Activated T-helper 1 cell treated with Interleukin-2 at 50 U/mL for 16 hours (primary cell): Measurements from ENCODE around the gene TNFAIP8.

ENCODE experiments used
- DNase-seq: peaks from one replicate; pipeline ENCODE4 v3.0.0-alpha.2; 2020; ENCODE audit warnings: low read depth

TNFAIP8 gene

DNA sequence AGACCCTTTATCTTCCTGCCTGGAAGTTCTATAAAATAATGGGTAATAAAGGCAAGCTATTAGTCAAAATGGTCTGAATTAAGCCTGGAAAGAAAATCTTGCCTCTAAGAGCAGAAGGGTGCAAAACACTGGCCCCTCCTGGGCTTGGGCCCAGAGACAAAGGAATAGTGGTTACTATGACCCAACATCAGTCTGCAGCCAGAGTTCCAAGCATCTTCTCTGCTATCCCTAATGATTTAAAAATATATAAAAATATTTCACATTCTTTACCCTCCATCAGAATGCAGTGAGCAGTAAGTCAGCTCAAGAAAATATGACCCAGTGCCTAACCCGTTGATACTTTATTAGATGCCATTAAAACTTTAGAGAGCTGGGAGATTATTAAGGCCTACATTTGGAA, 14.7 kb downstream of the TNFAIP8 start:
- DNase-seq = no peak

DNA sequence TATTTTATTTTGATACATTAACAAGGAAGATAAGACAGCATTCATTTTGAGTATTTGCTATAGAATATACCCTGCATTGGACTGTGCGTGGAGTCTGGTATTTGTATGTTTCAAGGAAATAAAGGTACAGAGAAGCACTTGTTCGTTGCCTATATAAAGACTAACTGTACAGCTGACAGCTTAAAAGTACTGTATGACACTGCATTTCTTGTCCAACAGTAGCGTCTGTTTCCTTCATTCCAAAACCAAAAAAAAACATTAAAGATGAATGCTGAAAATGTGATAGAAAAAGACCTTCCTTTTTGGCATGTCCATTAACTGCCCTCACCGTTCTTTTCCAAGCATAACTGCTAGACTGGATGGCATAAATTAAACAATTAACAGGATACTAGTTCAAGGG, 15.3 kb downstream of the TNFAIP8 start:
- no peak for DNase-seq

DNA sequence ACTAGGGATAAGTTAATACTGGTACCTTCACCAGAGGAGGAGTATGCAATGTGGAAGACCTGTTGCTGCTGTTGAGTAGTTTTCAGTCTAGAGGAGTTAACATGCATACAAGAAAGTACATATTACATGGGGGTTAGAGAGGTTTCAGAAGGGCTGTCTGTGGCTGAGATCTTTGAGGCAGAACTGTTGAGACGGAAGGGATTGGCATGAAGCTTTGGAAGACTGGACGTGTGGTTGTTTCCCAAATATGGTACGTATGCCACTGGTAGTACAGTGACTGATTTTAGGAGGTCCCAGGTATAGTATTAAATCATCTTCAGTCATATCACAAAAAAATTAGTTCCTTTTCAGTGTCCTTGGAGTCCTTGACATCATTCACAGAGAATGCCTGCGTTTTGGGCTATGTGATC, 17.6 kb downstream of the TNFAIP8 start:
- DNase-seq = no peak

DNA sequence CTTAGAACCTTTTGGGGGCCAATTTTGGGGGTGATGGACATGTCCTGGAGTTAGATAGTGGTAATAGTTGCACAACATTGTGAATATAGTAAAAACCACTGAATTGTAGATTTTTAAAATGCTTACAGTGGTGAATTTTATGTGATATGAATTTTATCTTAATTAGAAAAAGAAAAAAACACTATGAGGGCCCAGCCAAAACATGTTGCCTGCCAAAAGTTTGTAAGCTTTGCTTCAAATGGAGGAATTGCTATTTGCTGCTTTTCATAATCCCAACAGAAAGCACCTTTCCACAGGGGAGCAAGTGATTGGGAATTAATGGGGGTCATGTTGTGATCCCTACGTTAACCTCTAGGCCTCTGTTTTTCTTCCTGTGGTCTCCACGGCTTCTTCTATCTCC, 19.1 kb downstream of the TNFAIP8 start:
- DNase-seq = no peak

DNA sequence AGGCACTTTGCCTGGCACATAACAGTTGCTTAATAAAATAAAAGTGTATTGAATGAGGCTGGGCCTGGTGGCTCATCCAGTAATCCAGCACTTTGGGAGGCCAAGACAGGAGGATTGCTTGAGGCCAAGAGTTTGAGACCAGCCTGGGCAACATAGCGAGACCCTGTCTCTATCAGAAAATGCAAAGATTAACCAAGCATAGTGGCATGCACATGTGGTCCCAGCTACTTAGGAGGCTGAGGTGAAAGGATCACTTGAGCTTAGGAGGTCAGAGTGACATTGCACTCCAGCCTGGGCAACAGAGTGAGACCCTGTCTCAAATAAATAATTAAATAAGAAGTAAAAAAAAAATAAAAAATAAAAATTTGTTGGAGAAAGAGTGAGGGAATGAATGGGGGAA, 21.2 kb downstream of the TNFAIP8 start:
- no peak for DNase-seq

DNA sequence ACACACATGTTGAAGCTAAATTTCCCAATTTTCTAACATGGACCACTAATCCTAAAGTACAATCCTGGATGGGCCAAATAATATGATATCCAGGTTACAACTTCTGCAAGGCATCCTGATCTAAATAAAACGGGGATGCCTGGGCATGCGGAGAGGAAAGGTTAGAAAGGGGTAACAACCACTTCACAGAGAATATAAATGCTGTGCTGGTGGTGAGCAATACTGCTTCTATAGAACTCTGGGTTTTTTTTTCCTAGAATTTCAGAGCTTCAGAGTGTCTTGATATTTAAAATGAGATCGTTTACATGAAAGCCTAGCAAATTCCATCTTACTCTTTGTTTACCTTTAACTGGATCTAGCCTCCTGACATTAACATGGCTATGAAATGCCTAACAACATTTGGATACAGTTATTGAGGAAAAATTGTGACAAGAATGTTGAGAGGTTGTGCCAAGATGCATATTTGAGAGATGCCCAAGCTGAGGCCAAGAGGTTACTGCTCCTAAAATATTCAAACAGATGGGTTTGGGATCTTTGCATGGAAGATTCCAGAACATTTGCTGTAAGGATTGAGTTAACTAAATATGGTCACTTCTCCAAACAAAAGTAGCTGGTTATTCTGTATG, 22.4 kb downstream of the TNFAIP8 start:
- DNase-seq = no peak

DNA sequence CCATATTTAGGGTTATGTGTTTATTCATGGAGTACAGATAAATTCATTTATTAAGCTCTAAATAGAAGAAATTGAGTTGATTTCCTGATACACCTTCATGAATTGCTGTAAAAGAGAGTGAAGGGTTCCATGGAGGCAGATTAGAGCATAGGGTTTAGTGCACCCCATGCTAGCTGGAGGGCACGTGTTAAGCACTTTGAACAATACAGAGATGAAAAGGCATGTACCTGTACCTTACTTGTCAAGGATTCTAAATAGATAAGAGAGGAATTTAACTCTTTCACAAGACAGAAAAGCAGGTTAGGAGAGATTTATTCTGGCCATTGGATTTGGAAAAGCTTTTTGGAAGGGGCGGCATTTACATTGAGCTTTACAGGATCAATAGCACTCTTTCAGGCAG, 23.3 kb downstream of the TNFAIP8 start:
- DNase-seq = no peak

DNA sequence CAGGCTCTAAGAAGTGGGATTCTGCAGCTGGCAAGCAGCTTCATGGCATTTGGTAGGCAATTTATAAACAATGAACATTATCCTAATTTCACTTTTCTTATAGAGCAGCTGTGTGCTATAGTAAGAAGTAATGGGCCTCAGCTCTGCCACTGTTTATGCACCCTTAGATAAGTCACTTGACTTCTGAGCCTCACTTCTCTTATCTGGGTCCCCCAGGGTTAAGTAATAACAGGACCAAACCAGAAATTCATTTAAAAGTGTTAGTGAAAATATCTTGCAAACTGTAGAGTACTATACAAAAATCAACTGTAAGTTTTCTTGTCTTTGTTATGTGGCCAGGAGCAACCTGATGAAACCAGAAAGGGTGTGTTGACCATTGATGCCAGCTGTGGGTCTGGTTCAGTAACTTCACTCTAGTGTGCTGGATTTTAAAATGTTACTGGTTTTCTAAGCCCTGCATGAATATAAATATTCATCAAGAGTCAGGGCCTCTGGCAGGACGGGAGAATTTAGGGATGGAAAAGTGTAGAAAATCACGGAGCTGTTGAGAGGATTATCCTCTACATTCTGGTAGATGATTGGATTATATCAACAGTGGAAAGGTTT, 24.2 kb downstream of the TNFAIP8 start:
- no peak for DNase-seq

DNA sequence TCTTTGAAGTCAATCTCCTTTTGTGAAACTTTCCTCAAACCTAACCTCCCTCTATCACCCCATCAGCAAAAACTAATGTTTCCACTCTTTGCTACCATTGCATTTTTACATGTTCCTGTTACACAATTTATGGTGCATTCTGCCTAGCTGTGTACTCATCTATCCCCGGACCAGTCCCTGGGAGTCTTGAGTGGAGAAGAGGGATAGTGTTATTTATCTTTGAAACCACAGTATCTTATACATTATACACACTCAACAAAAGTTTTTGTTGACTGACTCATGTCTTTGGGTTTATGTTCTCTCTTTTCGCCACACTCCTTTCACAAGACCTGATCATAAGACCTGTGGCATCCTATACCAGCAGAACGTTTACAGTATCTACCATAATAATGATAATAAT, 26.4 kb downstream of the TNFAIP8 start:
- no peak for DNase-seq

DNA sequence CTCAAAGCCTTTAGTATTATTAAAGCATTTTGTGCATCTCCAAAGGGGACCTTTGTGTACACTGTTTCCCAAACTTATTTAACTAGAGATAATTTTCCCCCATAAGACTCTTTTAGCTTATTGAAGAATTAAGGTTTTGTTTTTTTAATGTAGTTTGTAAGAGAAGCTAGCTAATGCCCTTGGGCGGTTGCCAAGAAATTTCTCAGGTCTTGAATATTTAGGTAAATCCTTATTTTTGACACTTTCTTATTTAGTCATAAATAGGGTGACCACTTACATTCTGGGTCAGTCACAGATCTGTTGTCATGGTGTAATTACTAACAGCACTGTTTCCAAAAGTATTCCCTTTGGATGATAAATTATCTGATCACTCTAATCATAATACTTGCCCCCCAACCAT, 27.2 kb downstream of the TNFAIP8 start:
- DNase-seq = no peak

DNA sequence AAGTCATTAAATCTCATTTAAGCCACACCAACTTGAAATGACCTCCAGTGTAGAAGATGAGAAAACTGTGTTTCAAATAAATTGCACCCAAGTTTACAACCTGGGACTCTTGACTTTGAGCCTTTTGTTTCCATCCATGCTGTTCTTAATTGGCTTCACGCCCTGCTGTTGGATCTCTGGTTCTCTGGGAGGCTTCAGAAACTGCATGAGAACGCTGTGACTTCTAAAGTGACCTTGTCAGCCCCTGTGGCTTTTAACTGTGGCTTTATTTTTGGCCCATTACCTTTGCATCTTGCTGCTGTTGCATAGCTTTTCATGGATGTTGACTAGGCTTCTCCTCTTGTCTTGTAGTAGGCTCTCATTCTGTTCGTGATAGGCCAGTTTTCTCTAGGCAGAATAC, 29.3 kb downstream of the TNFAIP8 start:
- DNase-seq = no peak

DNA sequence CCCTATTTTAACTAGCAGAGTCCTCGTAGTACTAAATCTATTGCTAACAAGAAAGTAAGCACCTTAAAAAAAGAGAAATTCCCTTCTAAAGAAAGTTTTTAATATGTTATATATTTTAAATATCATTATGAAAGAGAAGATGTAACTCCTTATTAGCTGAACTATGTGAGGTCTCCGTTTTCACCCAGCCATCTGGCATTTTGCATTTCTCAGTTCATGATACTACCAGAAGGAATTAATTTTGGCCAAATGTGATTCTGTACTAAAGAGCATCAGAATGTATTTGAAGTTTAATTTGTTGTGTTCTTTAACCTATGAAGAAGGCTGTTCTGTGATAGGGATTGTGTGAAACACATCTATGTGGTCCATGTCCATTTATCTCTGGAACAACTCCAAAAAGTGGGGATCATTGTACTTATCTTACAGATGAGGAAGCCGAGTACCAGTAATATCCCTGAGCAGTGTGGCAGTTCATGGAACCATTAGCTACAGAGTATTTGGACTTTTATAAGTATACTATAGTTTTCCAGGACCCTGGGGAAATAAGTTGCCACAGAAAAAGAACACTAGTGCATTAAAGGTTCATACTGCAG, 29.8 kb downstream of the TNFAIP8 start:
- DNase-seq = no peak

DNA sequence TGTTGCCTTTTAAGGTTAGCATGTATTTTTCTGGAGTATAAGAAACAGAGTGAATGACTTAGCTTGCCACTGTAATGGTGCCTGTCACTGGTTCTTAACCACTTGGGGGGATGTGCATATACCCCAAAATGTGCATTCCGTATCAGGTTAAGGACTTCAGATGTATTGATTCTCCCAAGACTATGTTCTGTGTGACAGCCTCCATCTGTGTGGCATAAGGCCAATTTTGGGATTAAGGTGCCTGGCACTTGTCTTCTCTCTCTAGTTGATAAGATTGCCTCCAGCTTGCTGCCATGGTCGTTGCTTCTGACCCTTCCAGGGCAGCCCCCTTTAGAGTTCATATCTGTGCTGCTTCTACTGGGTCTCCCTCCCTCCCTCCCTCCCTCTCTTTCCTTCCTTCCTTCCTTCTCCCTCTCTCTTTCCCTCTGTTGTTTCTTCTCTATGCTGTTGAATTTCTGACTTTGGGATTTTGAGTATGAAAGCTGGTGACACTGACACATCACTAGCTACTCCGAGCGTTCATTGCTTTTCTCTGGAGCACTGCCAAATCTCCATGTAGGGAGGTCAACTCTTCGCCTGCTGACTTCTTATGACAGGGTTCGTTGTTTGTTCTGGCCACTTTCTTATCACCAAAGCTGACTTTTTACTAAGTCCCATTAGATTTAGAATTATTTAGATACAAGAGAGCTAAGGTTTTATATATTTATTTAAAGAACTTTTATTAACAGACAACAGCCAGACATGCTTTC, 31.0 kb downstream of the TNFAIP8 start:
- DNase-seq = no peak

DNA sequence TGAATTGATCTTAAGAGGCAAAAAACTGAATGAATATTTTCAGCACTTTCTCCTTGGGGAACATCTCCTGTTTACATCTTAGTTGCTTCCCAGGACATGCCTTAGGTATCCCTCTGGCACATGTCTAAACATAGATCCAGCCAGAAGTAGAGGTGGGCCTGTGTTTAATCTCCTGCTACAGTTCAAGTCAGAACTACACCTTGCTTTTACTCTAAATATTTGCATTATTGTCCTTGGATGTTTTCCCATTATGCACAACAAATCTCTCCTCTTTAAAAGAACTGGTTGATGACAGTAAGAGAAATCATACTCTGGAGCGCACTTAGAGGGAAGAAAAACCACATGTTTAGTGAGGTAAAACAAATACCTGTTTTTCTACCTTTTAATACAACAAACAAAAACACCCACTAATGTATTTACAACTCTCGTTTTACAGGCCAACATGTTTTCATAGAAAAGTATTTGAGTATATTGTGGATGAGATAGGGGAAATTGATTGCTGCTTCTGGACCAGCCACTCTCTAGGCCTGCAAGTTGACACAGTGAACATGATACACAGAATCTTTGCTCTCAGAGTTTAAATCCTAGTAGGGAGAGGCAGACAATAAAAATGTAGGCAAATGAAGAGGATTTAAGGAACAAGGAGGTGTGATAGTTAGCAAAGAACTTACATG, 32.3 kb downstream of the TNFAIP8 start:
- DNase-seq = no peak

DNA sequence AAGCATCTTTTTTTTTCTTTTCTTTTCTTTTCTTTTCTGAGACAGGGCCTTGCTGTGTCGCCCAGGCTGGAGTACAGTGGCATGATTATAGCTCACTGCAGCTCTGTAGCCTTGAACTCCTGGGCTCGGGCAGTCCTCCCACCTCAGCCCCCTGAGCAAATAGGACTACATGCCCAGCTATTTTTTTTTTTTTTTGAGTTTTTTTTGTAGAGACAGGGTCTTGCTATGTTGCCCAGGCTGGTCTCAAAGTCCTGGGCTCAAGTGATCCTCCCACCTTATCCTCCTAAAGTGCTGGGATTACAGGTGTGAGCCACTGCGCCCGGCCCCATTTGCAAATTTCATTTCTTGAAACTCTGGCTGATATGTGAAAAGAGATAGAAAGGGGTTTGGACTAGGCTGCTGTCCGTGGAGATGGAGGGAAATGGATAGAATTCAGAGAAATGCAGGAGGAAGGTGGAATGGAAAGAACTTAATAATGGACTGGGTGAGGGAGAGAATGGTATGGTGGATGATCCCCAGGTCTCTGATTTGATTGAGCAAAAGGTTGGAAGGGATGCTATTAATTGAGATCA, 32.9 kb downstream of the TNFAIP8 start:
- no peak for DNase-seq

DNA sequence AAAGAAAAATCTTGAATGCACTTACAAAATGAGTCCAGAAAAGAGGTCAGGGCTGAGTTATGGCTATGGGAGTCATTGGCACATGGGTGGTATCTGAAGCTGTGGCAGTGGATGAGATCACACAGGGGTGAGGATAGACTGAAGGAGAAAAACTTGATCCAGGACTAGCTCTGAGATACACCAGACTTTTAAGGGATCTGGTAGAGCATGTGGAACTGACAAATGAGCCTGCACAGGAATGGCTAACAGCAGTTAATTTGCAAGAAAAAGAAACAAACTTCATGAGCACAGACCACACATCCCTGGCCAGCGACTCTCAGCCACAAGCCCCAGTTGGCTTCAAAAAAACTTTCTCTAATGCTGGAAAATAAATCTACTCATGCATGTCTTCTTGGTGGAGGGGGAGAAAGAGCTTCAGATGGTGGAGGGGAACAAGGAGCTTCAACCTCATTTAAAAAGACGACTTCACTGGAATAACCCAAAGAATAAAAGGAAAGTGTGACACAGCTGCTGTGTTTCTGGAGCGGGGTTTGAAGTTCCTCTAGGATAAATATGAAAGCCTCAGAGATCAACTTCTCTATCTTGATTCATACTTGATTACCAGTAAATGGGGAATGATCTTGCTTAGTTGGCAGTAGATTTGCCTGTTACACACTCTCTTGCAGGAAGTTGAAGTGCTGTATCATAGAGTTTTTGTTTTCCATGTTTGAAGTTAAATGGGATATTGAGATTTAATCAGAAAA, 33.6 kb downstream of the TNFAIP8 start:
- no peak for DNase-seq

DNA sequence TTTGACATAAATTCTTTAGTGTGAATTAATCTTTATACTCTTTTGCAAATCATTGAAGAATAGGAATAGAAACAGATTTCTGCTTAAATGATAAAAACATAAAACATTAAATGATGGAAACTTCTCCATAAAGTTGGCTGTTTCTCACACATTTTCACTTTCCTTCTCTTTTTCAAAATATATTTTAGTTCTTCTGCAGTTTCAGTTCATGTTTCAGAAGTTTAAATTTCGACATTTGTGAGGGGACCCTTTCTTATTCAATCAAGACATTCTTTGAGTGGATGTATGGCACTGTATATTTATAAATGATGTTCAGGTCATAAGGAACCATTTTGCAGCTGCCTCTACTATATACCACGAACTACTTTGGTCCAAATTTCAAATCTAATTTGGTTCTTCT, 34.6 kb downstream of the TNFAIP8 start:
- no peak for DNase-seq

DNA sequence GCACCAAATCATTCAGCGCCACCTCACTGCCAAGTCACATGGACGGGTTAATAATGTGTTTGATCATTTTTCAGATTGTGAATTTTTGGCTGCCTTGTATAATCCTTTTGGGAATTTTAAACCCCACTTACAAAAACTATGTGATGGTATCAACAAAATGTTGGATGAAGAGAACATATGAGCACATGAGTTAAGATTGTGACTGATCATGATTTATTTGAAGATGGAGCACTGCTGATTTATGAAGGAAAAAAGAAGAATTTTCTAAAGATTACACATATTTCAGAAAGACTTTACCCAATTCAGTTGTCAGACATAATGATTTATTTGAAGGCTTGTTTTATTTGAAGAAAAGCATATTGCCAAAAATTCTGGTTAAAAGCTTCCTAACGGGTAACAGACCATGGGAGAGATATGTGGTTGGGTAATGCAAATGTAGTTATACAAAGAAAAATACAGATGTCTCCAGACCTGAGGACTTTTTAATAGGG, 37.4 kb downstream of the TNFAIP8 start:
- no peak for DNase-seq

DNA sequence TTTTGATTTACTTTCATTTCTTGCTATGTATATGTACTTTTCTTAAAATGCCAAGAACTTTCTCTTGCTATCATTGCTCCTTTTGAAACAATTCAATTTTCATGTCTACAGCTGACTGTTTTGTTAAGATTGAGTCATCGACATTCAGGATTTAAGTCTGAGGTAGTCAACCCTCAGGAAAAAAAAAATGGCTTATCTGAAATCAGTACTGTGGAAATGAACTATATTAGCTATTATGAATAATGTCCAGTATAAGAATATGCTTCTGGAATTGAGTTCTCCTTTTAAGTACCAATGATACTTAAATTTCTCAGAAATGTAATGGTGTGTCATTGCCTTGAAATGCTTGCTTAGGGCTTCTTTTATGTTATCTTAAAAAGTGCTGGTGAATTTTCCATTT, 37.9 kb downstream of the TNFAIP8 start:
- no peak for DNase-seq

DNA sequence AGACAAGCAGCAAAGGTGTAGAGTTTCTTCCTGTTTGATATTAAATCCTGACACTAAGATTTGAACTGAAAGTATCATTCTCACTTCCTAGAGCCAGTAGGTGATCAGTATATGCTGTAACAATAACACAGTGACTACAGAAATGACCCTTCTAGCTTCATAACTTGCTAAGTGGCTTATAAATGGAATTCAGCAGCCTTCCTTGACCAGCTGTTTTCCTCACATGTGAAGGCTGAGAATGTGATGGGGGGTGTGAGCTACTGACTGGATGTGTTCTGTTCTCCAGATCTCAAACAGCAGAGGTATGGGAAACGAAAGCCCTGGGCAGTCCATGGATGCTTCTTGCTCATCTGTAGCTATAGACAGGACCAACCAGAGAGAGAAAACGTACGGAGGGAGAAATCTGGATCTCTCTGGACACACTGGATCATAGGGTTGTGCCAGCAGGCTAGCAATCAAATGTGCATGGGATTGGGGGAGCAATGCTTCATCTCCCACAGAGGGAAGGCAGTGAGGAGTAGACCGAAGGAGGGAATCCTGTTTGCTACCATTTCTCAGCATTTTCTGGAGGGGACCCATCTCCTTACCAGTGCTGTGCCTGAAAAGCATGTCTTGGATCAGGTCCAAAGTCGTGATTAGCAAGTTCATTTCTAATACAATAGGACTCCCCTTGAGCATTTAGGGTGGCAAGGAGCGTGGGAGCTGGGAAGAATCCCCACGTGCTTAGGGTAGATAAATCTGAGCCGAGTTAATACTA, 39.4 kb downstream of the TNFAIP8 start:
- no peak for DNase-seq
